Adrenal gland (tissue), 5 donors: ENCODE results near the gene RCN2.

ENCODE experiments used
- CTCF ChIP-seq, 6 experiments: fragments of 450-650 bp in 4 of 6; fragments of 200-600 bp in 2 of 6; sonication (generic) in 1 of 6; IDR thresholded peaks; 1 replicate in 5 of 6; 2 replicates in 1 of 6; pipeline versions ENCODE4 v1.5.1 to v1.8.0; 2016 to 2021; ENCODE audit warnings: antibody characterized with exemption in 6 of 6, mild to moderate bottlenecking in 2 of 6, moderate library complexity in 1 of 6
- POLR2A ChIP-seq, 2 donors: fragments of 450-650 bp; IDR thresholded peaks; one replicate each; pipeline ENCODE4 v1.6.1; 2017; ENCODE audit warnings: antibody characterized with exemption in 2 of 2, mild to moderate bottlenecking in 2 of 2, moderate library complexity in 1 of 2
- donor health status: DM: no; HTN: no; CAD: no.

- TF ChIP-seq CTCF (IDR thresholded peaks at IDR 0.05) (no peak), POLR2A (IDR thresholded peaks at IDR 0.05) (no peak)
Observed at GRCh38 chr15:76963596-76963995, 32.0 kb downstream of the RCN2 start.
